ENCODE measurements around the gene PLB1. TPM values are rescaled to one million over a fixed set of nuclear protein-coding genes. Genes with fewer than 3 reads are reported as not detected.

Gene PLB1
- total RNA-seq, 1 experiment from 2014 or later = 0.44 TPM

DNA sequence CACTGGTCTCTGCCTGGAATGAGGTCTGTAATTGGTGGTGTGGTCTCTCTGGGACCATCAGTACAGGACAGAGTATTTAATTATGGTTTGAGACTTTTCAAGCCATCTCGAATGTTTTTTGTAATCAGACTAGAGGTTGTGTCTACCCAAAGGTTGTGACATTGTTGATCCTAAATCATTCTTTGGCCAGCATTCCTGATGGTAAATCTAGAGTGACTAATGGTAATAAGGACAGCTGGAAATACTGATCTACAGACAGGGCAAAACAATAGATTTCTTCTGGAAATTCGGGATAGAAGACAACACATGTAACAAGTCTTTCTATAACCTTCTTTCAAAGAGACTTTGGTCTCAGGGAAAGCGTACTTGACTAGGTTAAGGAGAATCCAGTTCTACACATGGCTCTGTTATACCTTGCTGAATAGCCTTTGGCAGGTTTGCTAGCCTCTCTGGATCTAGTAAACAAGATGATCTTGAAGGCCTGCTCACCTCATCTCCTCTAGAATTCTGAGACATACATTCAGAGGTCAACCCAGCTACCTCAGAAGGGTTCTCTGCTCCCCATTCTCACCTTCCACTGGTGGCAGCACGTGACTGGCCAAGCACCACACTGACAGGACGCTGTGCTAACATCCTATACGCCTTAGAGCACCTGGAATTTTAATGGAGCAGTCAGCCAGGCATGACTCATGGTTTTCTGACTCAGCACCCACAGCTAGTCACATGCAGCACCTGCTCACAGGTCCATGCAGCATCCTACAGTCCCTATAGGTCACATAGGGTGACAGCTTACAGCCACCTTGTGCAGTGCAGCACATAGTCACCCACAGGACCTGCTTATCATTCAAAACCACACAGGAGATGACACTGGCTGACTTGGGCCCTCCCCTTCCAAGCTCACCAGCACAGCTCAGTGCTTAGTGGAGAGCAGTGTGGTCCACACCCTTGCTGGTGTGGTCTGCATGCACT, 12.2 kb downstream of the PLB1 start (continued):
- TF ChIP-seq, protein P1, sequence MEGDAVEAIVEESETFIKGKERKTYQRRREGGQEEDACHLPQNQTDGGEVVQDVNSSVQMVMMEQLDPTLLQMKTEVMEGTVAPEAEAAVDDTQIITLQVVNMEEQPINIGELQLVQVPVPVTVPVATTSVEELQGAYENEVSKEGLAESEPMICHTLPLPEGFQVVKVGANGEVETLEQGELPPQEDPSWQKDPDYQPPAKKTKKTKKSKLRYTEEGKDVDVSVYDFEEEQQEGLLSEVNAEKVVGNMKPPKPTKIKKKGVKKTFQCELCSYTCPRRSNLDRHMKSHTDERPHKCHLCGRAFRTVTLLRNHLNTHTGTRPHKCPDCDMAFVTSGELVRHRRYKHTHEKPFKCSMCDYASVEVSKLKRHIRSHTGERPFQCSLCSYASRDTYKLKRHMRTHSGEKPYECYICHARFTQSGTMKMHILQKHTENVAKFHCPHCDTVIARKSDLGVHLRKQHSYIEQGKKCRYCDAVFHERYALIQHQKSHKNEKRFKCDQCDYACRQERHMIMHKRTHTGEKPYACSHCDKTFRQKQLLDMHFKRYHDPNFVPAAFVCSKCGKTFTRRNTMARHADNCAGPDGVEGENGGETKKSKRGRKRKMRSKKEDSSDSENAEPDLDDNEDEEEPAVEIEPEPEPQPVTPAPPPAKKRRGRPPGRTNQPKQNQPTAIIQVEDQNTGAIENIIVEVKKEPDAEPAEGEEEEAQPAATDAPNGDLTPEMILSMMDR (IDR thresholded peaks at IDR 0.05) = no peak
- TF ChIP-seq TEAD4 (CRISPR knock-in tag; IDR thresholded peaks at IDR 0.05) (no peak), ZNF232 (CRISPR knock-in tag; IDR thresholded peaks at IDR 0.05) (no peak), HMGXB4 (CRISPR knock-in tag; IDR thresholded peaks at IDR 0.05) (no peak), EMX1 (CRISPR knock-in tag; IDR thresholded peaks at IDR 0.05) (no peak), TCF7 (CRISPR knock-in tag; IDR thresholded peaks at IDR 0.05; ENCODE audit: low read depth) (no peak), CREB1 (CRISPR knock-in tag; IDR thresholded peaks at IDR 0.05) (no peak), USF1 (CRISPR knock-in tag; IDR thresholded peaks at IDR 0.05) (no peak)
- TF ChIP-seq, protein P2, sequence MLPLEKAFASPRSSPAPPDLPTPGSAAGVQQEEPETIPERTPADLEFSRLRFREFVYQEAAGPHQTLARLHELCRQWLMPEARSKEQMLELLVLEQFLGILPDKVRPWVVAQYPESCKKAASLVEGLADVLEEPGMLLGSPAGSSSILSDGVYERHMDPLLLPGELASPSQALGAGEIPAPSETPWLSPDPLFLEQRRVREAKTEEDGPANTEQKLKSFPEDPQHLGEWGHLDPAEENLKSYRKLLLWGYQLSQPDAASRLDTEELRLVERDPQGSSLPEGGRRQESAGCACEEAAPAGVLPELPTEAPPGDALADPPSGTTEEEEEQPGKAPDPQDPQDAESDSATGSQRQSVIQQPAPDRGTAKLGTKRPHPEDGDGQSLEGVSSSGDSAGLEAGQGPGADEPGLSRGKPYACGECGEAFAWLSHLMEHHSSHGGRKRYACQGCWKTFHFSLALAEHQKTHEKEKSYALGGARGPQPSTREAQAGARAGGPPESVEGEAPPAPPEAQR (CRISPR knock-in tag; IDR thresholded peaks at IDR 0.05) = no peak

DNA sequence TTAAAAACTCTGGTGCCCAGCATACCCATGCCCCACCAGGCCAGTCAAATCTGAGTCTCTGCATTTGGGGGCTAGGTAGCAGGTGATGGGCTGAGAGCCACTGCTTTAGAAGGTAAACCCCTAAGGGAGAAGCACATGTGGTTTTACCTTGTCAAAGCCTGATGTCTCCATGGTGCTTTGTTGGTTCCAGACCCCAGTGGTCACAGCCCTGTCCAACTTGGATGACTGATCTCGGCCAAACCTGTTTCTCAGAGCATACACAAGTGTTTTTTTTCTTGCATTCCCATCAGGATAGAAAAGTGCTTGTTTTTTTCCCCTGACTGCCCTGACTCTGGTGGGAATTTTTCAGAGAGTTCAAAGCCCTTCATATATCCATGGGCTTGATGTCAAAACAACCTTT, 13.5 kb downstream of the PLB1 start:
- Mint-ChIP-seq H3K9me3 (peaks cover 14% of the 10 kb centered on the region), H3K27ac (no peak overlapping the region), H3K4me1 (no peaks in the 10 kb centered on the region), H3K4me3 (no peak overlapping the region), H3K27me3 (ENCODE audit: low read depth) (peaks cover 3% of the 10 kb centered on the region; the same call in 1 of the 2 replicates), H3K36me3 (no peaks in the 10 kb centered on the region)
- DNase-seq (ENCODE audit: low spot score) (no peak), ATAC-seq (no peak)
- TF ChIP-seq, protein P2 (CRISPR knock-in tag; IDR thresholded peaks at IDR 0.05) = no peak
- TF ChIP-seq FOXP4 (CRISPR knock-in tag; IDR thresholded peaks at IDR 0.05) (no peak), MXD4 (CRISPR knock-in tag; IDR thresholded peaks at IDR 0.05; ENCODE audit: borderline replicate concordance) (no peak), TEAD1 (CRISPR knock-in tag; IDR thresholded peaks at IDR 0.05) (no peak), GRHL2 (CRISPR knock-in tag; IDR thresholded peaks at IDR 0.05; ENCODE audit: insufficient replicate concordance, severe bottlenecking) (no peak), EMX1 (CRISPR knock-in tag; IDR thresholded peaks at IDR 0.05) (no peak), ZNF232 (CRISPR knock-in tag; IDR thresholded peaks at IDR 0.05) (no peak), ETV6 (CRISPR knock-in tag; IDR thresholded peaks at IDR 0.05) (no peak), TEAD4 (CRISPR knock-in tag; IDR thresholded peaks at IDR 0.05) (no peak), ZNF138 (CRISPR knock-in tag; conservative IDR thresholded peaks at IDR 0.05) (no peak)
- TF ChIP-seq, protein P3, sequence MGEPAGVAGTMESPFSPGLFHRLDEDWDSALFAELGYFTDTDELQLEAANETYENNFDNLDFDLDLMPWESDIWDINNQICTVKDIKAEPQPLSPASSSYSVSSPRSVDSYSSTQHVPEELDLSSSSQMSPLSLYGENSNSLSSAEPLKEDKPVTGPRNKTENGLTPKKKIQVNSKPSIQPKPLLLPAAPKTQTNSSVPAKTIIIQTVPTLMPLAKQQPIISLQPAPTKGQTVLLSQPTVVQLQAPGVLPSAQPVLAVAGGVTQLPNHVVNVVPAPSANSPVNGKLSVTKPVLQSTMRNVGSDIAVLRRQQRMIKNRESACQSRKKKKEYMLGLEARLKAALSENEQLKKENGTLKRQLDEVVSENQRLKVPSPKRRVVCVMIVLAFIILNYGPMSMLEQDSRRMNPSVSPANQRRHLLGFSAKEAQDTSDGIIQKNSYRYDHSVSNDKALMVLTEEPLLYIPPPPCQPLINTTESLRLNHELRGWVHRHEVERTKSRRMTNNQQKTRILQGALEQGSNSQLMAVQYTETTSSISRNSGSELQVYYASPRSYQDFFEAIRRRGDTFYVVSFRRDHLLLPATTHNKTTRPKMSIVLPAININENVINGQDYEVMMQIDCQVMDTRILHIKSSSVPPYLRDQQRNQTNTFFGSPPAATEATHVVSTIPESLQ (CRISPR knock-in tag; IDR thresholded peaks at IDR 0.05) = no peak
- TF ChIP-seq, protein P4, sequence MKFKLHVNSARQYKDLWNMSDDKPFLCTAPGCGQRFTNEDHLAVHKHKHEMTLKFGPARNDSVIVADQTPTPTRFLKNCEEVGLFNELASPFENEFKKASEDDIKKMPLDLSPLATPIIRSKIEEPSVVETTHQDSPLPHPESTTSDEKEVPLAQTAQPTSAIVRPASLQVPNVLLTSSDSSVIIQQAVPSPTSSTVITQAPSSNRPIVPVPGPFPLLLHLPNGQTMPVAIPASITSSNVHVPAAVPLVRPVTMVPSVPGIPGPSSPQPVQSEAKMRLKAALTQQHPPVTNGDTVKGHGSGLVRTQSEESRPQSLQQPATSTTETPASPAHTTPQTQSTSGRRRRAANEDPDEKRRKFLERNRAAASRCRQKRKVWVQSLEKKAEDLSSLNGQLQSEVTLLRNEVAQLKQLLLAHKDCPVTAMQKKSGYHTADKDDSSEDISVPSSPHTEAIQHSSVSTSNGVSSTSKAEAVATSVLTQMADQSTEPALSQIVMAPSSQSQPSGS (CRISPR knock-in tag; IDR thresholded peaks at IDR 0.05; ENCODE audit: borderline replicate concordance, low read depth) = no peak
- TF ChIP-seq, protein P5, sequence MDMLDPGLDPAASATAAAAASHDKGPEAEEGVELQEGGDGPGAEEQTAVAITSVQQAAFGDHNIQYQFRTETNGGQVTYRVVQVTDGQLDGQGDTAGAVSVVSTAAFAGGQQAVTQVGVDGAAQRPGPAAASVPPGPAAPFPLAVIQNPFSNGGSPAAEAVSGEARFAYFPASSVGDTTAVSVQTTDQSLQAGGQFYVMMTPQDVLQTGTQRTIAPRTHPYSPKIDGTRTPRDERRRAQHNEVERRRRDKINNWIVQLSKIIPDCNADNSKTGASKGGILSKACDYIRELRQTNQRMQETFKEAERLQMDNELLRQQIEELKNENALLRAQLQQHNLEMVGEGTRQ (CRISPR knock-in tag; IDR thresholded peaks at IDR 0.05) = no peak
- POLR2A ChIA-PET = no interaction called here
- CTCF ChIA-PET = no interaction called here
